Kidney epithelial cell (primary cell): ENCODE data around the gene ADAM12. TPM values are rescaled to one million over a fixed set of nuclear protein-coding genes. Genes with fewer than 3 reads are reported as not detected.

Experiments used
- DNase-seq: peaks from one replicate; pipeline ENCODE4 v3.0.0-alpha.2; 2010; ENCODE audit warnings: low read depth
- H3K27me3 ChIP-seq: 2 replicates; pipeline ENCODE4 v1.6.0; 2011; ENCODE audit warnings: low read length; ENCODE audit not compliant: control insufficient read depth, insufficient read depth
- H3K36me3 ChIP-seq: 2 replicates; pipeline ENCODE4 v1.5.1; 2011; ENCODE audit warnings: low read length; ENCODE audit not compliant: control insufficient read depth, insufficient read depth
- H3K4me3 ChIP-seq: 2 replicates; pipeline ENCODE4 v1.5.1; 2011; ENCODE audit warnings: low read depth, mild to moderate bottlenecking, control low read depth, low read length
- CTCF ChIP-seq: IDR thresholded peaks from 2 replicates; pipeline ENCODE4 v1.5.1; 2011; ENCODE audit warnings: mild to moderate bottlenecking, moderate library complexity, low read length, control low read depth, inconsistent platforms; ENCODE audit not compliant: insufficient read depth, poor library complexity, severe bottlenecking
- total RNA-seq: library from RNA; depleted of rRNA; stranded (reverse); fragments of >200 nt; gene quantifications from 2 replicates; pipeline ENCODE4 v1.2.3, GENCODE V29; 2015

Gene ADAM12
- 21.9 and 30.0 TPM in 2 replicates for total RNA-seq

GRCh38 chr10:126387931-126388911, at the start of gene ADAM12:
Gene ADAM12, minus strand, starts transcription at chr10:126388477. Its CDS starts 332 bp downstream, at chr10:126388145.
- no peak for TF ChIP-seq CTCF
- no peak for DNase-seq
- H3K4me3 ChIP-seq, result peak within 1 kb of the TSS; percentile 56
- H3K27me3 ChIP-seq, result no peaks in the 10 kb centered on the region
- no peaks in the 10 kb centered on the region for H3K36me3 ChIP-seq

- no peak for DNase-seq
- Histone ChIP-seq H3K4me3 (no peak overlapping the region), H3K27me3 (no peaks in the 10 kb centered on the region), H3K36me3 (no peaks in the 10 kb centered on the region)
- TF ChIP-seq CTCF, result no peak
Observed at GRCh38 chr10:126437635-126438406, 49.5 kb upstream of the ADAM12 start.

GRCh38 chr10:126434235-126434634, 46.0 kb upstream of the ADAM12 start:
- Histone ChIP-seq H3K27me3 (no peaks in the 10 kb centered on the region), H3K36me3 (no peaks in the 10 kb centered on the region), H3K4me3 (no peak overlapping the region)
- TF ChIP-seq CTCF, result no peak
- DNase-seq, result no peak

GRCh38 chr10:126433351-126433750, 45.1 kb upstream of the ADAM12 start:
- TF ChIP-seq CTCF, result no peak
- no peaks in the 10 kb centered on the region for H3K36me3 ChIP-seq
- no peak overlapping the region for H3K4me3 ChIP-seq
- peak; percentile 50 for DNase-seq
- no peaks in the 10 kb centered on the region for H3K27me3 ChIP-seq

GRCh38 chr10:126432507-126432906, 44.2 kb upstream of the ADAM12 start:
- no peaks in the 10 kb centered on the region for H3K27me3 ChIP-seq
- H3K36me3 ChIP-seq, result no peaks in the 10 kb centered on the region
- DNase-seq, result no peak
- no peak overlapping the region for H3K4me3 ChIP-seq
- no peak for TF ChIP-seq CTCF
